ENCODE results near the gene ERICH4. TPM values are rescaled to one million over a fixed set of nuclear protein-coding genes. Genes with fewer than 3 reads are reported as not detected.

ERICH4 gene
- total RNA-seq, 1 donor from 2014 or later: not detected

Other genes starting within 250 kb of the ERICH4 start
- gene CYP2S1, start 249.9 kb upstream of the ERICH4 start, total RNA-seq: 11.0 TPM
- gene AXL, start 223.9 kb upstream of the ERICH4 start, total RNA-seq: 92.7 TPM
- 191 TPM for gene HNRNPUL1, start 178.8 kb upstream of the ERICH4 start, total RNA-seq
- gene CCDC97, start 133.0 kb upstream of the ERICH4 start, total RNA-seq: 30.3 TPM
- gene TGFB1, start 89.2 kb upstream of the ERICH4 start, total RNA-seq: 114 TPM
- 8.2 TPM for gene B9D2, start 79.0 kb upstream of the ERICH4 start, total RNA-seq
- gene TMEM91, start 66.6 kb upstream of the ERICH4 start, total RNA-seq: 29.8 TPM
- 13.2 TPM for gene EXOSC5, start 45.8 kb upstream of the ERICH4 start, total RNA-seq
- gene BCKDHA, start 45.3 kb upstream of the ERICH4 start, total RNA-seq: 13.4 TPM
- 22.5 TPM for gene B3GNT8, start 15.8 kb upstream of the ERICH4 start, total RNA-seq
- gene DMAC2, start 3.2 kb upstream of the ERICH4 start, total RNA-seq: 57.7 TPM
- 28.8 TPM for gene CEACAM21, start 133.0 kb downstream of the ERICH4 start, total RNA-seq
- 5.6 TPM for gene CEACAM4, start 183.9 kb downstream of the ERICH4 start, total RNA-seq
- gene CEACAM7, start 245.1 kb downstream of the ERICH4 start, total RNA-seq: not detected

Data from lower lobe of right lung (tissue), 1 donor.